Stimulated activated CD8-positive, alpha-beta memory T cell treated with anti-CD3 and anti-CD28 coated beads, Interleukin-4, amount 100 ng/mL, for 24 hours (primary cell): Measurements from ENCODE around the gene CBX4.

ENCODE experiments used
- DNase-seq: peaks from one replicate; pipeline ENCODE4 v3.0.0-alpha.2; 2020; ENCODE audit warnings: low read depth

CBX4 gene

DNA sequence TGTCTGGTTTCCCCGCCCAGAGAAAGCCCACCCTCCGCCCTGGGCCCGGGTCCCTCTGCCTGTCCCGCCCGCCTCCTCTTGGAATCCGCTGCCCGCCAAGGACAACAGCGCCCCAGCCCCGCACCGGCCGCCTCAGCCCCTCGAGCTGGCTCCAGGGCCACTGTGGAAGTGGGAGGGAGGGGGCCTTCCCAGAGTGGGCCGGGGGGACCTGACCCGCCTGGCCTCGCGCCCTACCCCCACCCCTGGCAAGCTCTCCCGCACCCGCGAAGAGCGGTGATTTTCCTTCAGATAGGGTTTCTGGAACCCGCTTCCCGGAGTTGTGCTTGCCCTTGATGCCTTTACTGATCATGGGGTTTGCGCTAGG is 40.1 kb downstream of the CBX4 start:
- no peak for DNase-seq

DNA sequence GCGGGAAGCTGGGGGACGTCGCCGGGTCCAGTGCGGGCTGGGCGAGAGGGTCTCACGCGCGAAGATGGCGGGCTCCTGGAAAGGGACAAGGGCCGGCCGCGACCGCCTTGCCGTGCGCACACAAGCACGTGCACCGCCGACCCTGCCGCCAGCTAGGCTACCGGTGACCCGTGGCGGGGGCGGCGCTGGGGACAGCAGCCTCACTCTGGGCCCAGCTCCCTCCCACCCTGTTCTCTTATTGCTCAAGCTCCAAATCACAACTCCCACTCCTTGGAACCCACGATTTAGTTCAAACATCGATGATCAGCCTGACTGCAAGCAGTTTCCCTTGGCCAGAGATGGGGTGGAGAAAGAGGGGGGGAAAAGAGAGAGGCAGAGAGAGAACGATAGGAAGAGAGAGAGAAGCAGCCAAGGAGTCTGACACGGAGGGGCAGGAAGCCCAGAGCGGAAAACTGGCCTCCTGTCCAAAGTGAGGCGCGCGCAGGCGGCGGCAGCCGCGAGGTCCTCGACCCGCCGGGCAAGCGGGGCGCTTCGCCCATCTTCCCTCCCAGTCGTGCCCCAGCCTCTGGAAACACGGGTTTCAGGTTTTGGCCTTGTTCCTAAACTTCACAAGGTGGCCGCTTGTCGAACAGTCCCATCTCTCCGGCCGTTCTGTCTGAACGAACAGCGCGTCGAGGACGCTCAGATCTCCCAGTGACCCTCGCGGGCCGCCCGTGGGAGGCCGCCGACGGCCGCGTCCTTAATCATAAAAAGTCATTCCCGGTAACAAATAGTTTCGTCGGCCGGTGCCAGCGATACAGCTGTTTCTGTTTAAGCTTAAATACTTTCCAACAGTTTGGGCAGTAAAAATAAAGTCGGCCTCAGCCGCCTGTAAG is 40.7 kb downstream of the CBX4 start:
- no peak for DNase-seq

DNA sequence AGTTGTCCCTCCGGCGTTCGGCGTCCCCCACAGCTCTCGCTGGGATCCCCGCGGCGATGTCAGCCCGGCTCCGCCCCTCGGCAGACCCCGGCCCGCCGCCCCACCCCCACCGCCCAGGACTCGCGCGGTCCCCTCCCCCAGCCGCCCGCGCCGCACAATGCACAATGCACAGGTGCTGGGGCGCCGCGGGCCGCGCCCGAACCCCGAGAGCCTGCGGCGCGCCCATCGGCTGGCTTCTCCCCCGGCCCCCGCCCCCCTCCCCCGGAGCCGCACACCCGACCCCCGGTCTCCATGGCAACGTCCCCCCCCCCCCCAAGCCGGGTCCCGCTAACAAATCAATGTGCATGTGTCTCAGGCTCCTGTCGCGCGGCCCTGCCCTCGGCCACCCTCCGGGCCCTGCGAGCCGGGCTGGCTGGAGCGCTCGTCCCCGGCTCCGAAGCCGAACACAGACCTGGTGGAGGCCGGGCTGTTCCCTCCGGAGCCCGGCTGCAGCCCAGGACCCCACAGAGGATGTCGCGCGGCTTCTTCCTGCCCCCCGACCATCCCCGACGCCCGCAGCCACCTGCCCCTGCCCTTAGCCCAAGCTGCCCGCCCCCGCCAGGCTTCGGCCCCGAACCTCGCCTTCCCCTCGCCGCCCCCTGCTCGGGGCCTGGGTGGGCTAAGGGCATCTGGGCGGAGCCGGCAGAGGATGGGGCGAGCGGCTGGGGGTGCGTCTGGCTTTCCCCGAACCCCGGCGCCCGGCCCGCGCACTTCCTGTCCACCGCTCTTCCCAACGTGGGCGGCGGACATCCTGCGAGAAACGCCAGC is 41.5 kb downstream of the CBX4 start:
- DNase-seq, result no peak

DNA sequence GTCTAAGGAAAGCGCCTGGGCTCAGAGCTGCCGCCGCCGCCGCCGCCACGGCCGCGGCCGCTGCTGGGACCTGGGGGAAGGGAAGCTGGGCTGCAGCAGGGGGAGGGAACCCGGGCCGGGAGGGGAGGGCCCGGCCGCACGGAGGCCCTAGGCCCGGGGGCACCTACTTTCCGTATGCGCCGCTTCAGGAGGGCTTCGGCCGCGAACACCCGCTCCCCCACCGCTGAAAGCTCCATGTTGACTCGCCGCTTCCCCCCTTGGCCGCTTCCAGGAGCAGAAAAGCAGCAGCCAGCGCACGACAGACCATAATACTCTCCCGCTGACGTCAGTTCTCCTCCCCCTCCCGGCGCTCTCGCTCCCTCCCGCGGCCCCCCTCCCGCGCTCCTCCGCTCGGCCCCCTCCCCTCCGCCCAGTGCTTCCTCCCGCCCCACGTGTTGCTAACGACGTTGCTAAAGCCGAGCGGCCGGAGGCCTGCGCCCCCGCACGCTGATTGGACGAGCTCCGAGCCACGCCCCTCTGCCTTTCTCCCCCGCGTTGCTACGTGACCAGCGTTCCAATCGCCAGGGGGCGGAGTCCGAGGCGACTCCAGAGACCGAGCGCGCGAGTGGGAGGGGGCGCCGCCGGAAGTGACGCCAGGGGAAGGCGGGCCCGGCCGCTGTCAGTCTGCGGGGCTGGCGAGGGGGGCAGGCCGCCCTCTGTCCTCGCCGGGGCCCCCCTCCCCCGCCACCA is 42.3 kb downstream of the CBX4 start, which contains the start of gene CBX8:
CBX8 (minus strand) TSS at position 315 of the 729 bp plus-strand sequence; CDS start at position 236, 79 bp downstream.
- DNase-seq, result peak; percentile 99

DNA sequence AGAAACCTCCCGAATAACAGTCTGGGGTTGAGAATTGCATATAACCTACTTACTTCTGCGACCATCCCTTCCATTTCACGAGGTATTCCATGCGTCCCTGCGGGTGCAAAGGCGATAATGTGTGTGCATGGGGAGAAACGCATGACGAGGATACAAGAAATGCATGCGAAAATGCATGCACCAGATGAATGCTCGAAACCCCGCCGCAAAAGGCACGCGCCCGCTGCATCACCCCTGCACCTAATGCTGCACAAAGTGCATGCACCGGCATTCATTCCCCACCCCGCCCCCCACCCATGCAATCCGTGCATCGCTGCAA is 42.8 kb downstream of the CBX4 start:
- DNase-seq, result no peak

DNA sequence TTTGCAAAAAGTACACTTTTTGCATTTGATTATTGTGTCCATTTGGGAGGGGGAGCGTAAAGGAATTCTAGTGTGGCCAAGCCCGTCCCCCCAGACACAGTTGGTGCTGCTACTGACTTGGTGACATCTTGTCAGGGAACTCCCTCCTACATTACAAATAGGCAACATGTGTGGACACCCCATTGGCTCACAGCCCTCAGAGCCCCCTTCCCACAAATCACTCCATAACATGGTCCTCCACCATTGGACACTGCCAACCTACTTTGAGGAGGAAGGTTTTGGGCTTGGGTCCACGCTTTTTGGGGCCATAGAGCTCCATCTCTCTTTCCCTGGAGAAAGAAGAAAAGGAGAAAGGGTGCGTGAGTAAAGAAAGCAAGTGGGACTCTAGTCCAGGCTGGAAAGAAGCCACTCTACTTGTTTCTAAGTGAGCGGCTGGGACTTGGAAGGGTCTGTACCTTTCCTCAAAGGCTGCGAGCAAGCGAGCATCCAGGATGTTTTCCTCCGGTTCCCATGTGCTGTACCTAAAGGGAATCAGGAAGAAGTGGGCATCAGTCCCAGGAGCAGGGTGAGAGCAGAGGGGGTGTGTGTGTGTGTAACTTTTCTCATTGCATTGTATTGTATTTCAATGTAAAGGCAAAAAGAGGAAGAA is 43.3 kb downstream of the CBX4 start:
- no peak for DNase-seq

DNA sequence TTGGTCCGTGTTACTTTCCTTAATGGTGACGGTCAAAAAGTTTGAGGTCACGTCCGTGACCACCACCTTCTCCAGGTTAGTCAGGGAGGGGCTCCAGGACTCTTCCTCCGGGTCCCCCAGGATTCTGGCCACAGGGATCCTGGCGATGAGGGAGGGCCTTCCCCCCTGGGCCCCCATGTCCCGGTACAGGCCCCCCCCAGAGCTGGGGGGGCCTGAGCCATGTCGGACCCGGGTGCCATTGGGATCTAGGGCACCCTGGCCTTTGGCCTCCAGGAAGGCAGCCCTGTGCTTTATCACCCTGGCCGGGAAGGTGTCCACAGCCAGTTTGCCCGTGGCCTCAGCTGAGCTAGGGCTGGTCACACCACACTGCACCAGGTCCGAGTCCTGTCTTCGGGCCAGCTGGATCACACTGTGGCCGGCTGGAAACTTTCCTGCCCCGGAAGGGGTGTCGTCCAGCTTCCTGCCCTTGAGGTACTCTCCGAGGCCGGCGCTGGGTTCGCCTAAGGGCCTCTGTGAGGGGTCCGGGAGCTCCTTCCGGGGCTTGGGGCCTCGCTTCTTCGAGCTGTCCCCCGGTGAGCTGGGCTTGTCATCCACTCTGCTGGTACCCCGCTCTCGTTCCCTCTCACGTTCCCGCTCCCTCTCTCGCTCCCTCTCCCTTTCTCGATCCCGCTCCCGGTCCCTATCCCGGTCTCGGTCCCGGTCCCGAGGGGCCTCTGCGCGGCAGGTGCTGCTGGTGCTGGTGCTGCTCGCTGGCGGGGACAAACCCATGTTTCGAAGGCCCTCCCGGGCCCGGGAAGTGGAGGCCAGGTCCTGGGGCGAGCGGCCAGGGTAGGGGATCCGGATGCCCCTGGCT is 44.4 kb downstream of the CBX4 start:
- no peak for DNase-seq

DNA sequence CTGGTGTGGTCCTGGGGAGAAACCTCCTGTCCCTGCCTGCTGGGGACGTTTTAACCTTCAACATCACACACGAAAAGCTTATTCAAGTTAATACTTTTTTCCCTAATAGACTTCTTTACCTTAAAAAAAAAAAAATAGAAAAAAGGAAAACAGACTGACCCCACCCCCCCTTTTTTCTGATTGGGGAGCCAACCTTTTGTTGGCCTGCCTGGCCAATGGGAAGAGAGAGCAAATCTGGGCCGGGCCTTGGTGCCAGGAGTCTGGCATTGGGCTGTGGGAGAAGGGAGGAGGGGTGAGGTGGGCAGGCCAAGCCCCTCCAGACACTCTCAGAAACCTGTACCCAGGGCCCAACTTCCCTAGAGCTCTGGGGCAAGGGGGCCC is 45.3 kb downstream of the CBX4 start:
- no peak for DNase-seq

DNA sequence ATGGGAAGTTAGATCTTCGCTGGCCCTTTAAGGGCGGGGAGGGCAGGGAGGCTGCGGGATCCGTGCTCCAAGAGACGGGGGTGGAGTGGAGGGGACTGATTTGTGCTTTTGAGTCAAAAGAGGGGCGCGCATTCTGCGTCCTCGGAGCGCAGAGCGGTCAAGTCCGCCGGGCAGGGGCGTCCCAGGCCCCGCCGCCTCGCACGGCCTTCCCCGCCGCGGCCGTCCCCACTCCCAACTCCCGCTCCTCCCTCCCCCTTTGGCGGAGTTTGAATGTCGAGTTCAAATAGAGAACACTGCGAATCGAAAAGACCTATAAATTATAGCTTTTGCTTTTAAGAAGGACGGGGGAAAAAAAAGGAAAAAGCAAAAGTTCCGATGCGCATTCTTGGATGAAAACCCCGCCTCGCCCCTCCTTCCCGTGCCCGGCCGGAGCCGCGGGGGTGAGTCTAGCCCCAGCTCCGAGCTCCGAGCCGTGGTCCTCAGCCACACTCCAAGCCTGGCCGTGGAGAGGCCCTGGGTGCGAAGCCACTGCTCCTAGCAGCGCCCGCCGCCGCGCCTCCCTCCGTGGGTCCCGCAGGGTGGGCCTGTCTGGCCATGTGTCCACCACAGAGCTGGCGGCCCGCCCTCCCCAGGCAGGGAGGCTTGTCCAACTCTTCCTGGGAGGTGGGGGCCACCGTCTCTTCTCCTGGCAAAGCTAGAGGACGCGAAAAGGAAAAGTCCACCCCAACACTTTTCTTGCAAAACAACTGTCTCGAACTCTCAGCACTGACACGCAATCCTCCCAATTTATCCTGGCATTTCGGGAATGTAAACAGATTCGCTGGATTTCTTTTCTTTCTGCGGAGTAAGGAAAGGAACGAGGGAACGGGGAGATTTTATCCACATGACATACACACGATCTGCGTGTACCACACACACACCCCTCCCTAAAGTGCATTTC is 46.0 kb downstream of the CBX4 start:
- DNase-seq, result no peak

DNA sequence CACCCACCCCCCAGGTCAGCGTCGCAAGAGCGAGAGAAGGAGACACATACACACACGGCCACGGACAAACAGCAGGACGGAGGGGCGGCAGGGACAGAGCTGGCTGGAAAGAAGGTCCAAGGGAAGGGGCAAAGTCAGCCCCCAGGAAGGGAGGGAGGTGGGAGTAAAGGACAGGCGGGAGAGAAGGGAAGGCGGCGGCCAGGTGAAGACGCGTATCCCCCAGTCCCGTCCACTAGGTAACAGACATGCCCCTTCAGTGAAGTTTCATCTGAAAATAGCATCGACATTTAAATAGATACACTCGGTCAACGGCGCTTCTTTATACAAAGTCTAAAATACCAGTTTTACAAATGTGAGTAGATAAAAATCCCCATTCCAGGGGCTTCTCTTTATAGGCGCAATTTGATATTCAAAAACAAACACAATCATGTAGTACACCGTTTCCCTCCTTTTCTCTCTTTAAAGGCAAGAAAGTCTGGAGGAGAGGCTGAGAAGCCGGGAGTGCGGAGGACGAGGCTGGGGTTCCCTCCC is 46.8 kb downstream of the CBX4 start:
- no peak for DNase-seq

DNA sequence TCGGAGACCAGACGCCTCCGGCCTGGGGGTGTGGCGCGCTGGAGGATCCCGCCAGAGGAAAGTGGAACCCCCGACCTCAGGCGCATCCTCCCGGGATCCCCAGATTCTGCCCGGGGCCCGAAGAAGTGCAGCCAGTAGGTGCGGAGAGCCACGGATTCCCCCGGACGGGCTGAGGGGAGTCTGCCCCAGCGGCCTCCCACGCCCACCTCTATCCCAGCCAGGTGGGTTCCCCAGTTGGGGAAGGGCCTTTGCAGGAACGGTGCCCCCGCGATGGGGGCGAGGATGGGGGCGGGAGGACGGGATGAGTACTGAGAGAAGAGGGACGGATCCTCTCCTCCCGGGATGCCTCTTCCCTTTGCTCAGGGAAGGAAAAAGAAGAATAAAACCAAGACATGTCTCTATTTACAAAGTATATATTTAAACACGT is 47.5 kb downstream of the CBX4 start:
- no peak for DNase-seq

DNA sequence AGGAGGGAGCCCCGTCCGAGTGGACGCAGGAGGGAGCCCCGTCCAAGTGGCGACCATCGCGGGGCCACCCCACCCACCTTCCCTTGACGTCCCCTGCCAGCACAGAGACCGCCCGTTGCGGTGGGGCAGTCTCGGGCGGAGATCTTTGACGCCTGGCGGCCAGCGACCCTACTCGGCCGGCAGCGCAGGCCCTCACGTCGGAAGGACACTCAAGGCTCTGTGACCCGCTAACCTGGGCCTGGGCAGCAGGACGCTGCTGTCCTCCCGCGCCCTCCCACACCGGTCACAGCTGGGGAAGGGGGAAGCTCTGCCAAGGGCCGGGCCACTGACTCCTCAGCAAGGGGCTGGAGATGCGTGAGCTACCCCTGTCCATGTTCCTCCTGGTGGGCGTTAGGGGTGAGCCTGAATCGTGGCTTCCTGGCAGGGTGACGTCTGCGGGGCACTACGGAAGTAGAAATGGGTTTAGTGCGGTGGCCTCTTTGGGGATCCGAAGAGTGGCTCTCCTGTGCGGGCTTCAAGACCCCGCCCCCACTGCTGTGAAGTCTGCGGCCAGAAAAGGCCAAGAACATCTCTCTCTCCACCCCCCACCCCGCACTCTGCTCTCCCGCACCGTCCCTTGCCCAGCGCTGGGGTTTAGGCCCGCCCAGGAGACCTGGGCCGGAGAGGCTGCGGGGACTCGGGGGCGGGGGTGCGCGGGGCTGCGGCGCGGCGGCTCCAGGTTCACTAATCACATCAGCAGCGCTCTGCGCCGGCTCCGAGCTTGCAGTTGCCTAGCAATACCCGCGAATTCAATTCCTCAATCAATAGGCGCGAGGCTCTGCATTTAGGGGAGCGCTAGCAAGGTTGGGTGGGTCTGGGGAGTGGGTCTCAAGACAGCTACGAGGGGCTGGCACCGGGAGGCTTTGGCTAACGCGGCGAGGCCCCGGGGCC is 48.2 kb downstream of the CBX4 start:
- DNase-seq, result no peak

DNA sequence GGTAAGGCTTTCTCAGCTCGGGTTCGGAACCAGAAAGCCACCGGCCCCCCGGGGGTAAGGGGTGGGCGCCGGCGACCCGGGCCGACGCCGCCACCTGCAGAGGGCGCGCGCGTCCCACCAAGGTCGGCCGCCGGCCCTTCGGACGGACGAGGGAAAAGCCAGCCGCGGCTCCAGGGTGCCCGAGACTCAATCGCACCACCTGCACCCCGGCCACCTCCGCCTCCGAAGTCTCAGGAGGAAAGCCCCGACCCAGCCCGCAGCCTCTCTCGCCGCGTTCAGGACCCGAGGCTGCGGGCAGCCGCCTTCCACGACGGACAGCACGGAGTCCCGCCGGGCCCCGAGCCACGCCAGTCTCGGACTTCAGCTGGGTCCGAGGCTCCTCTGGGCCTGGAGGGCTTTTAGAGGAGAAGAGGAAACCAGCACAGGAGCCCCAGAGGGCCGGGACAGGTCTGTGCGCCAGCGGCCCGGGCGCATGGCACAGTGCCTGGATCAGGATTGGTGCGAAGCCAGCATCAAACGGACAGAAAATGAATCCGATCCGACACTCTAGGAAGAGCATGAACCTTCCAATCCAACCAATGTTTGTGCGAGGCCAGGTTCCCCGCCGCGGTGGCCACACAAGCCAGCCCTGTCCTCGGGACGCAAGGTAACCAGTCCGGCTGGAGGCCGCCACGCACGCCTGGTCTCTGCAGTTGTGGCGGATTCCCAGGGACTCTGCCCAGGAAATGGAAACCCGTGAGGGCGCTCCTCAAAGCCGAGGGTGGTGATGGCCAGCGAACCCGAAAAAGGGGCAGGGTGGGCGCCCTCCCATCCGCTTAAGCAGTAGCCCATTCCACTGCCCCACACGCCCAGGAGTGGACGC is 49.1 kb downstream of the CBX4 start:
- no peak for DNase-seq

DNA sequence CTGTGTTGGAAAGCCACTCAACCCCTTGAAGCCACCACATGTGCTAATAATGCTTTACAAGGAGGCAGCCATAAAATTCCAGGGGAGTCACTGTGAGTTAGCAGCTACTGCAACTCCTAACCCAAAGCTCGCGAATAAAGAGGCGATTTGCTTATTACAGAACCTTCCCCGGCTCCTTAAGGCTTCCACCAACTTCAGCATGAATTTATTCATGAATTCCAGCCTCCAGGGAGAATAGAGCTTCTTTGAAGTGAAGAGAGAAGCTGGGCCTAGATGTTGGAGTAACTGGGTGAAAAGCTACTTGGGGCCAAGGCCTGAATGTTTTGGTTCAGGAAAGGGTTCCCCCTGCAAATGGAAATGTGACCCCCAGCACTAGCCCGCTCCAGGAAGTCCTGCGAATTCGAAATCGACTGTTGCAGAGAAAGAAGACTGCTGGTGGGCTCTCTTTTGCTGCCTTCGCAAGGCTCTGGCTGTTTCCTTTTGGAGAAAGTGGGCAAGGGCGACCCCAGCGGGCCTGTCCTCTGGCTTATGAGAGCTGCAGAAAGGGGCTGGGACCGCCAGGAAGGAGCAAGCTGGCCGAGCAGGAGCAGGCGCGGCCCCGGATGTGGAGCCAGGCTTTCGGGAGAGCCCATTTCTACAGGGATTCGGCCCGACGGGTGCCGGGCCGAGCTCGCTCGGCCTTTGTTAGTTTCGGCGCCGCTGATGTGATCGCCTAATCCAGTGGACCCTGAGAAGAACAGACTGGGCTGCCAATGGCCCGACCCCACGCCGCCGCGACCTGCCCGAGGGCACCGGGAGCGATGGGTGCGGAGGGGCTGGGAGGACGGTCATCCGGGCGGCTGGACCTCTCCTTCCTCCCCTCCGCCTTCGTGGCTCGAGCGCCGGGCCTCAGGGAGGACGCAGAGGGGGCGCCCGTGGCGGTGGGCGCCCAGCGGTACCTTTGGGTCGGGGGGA is 50.0 kb downstream of the CBX4 start:
- no peak for DNase-seq

DNA sequence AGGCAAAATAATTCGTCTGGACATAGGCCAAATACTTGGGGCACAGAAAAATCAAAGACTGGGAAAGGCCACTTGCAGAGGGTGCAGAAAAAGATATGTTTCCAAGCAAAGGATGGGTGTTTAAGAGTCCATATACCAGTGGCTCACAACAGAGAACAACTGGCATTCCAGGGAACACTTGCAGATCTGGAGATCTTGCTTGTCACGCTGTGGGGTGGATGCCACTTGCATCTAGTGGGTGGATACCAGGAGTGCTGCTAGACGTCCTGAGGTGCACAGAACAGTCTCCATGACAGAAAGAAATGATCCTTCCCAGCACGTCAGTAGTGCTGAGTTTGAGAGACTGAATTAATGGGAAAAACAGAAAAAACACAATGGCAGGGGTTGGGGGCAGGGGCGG is 50.8 kb downstream of the CBX4 start:
- DNase-seq, result no peak

DNA sequence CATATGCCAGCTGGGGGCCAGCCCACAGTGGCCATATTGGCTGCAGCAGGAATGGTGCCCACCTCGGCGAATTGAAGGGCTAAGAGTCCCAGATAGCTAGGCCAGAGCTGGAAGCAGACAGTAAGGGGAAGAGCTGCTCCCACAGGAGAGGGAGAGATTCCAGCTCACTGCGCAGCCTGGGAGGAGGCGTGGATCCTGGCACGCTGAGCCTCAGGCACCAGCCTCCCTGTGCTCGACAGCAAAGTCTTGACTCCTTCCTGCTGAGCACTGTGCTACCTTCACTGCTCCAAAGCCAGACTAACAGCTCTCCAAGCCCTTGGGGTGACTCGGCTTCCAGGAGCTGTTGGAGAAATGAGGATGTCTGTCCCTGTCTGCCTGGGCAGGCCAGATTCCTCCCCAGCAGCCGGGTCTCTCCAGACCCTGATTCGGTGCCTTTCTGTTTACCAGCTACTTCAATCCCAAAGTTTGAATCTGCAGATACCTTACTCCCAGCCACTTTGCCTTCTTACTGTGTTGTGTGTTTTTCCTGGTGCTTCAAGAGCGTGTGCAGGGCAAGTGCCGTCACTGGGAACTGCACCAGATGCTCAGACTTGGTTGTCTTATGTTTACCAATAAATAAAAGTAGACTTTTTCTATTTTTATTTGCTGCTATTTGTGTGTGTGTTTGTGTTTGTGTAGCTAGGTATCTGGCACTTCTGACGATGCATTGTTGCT is 52.2 kb downstream of the CBX4 start:
- DNase-seq, result no peak
